Measurements from ENCODE around the gene TMEM213.
"Not testable (repeated sequence)": the region's sequence is repeated elsewhere in the genome, so short reads cannot be mapped to it uniquely, and the experiment has no call there.

The TMEM213 gene, protein sequence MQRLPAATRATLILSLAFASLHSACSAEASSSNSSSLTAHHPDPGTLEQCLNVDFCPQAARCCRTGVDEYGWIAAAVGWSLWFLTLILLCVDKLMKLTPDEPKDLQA

GRCh38 chr7:138797715-138798320, at the start of gene TMEM213, which contains the start of gene ATP6V0A4:
Gene TMEM213, plus strand, starts transcription at chr7:138797994. Its CDS starts 111 bp downstream, at chr7:138798105.
Gene ATP6V0A4, minus strand, starts transcription at chr7:138798196. Its CDS starts 26,949 bp downstream, at chr7:138771247.
- no peak for DNase-seq

DNA sequence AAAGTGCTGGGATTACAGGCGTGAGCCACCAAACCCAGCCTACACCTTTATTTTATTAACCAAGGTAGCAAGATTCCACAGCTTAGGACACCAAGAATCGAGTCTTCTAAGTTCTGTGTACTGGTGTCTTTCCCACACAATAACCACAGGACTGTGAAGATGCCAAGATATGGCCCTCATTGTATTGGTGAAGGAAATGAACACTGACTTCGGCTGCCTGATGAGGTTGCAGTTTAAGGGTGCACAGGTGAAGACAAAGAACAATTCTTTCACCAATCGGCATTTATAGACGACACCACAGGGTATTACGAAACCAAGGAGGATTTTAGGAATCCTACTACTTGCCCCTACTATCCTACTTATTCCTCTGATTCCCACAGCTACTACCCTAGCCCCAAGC, 49.1 kb upstream of the TMEM213 start:
- no peak for DNase-seq

DNA sequence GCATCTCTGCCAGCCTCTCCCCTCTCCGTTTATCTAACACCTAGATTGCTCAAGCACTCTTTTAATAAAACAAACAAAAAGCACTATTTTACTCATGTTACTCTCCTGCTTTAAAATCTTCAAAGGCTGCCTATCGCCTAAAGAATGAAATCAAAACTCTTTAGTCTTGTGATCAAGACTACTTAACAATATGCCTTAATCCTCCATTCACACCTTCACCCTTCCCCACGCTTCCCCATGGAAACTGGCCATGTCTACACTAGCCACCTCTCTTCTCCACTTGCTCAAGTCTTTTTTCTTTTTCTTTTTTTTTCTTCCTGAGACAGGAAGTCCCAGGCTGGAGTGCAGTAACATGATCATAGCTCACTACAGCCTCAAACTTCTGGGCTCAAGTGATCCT, 47.8 kb upstream of the TMEM213 start:
- no peak for DNase-seq

GRCh38 chr7:138750473-138750872, 47.3 kb upstream of the TMEM213 start:
- no peak for DNase-seq

DNA sequence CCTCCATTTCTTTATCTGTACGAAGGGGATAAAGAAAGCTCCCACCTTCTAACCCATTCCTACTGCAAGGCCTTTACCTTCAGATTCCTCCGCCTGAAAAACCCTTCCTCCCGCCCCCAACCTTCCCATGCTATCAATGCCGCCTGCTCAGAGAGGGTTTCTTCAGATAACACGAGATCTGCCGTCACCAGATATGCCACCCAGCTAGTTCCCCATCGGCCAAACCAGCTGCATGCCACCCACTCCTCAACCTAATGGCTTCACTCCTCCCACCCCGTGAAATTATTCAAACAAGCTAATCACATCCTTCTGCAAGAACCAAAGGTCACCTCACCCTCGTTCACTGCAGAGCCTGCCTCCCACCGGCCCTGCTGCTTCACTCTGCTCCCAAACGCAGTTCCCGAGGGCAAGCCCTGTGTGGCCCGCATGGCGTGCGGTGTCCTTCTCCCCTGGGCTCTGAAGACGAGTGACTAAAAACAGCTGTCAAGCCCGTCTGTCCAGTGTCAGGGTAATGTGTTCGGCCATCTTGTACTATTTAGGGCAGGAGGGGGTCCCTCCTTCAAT, 46.8 kb upstream of the TMEM213 start:
- DNase-seq = no peak

DNA sequence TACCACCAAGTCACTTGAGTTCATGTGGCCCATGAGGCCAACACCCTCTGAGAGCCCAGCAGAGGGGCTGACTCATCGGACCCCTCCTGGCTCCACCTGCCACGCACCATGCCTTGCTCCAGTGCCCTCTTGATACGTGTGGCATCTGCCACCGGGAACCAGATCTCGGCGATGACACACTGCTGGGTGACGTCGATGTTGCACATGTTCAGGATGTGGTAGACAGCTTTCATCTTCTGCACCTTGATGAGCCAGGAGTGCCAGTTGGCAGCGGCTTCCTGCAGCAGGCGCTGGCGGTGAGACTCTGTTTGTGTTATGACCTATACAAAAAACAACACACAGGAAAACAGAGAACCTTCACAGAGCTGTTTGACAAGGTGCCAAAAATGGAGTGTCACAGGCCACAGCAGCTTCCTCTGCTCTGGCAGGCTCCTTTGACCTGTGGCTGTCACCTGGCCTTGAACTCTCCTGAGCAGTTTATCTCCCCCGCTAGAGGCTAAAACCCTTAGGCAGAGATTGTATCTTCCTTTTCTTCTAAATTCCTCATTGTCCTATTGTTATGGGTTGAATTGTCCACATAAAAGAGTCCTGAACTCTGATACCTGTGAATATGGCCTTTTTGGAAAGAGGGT, 45.2 kb upstream of the TMEM213 start:
- DNase-seq = peak; percentile 58

GRCh38 chr7:138753150-138753518, 44.7 kb upstream of the TMEM213 start:
- DNase-seq = no peak

GRCh38 chr7:138753610-138754009, 44.2 kb upstream of the TMEM213 start:
- no peak for DNase-seq

DNA sequence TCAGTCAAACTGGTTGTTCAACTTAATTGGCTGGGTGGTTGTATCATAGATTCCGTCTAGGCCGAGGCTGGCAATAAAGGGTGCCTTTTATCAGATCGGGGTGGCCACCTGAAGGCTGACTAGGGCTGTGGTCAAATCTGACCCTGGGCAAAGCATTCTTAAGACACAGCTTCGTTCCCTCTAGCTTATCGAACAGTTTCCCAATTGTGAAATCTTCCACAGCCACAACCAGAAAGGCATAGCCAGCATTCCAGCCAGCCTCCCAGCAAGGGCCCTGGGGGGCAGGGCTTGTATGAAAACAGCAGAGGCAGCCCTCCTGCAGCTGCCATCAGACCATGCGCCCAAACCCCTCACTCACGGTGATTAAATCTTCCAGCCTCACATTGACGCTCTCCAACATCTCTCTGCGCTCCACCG, 42.5 kb upstream of the TMEM213 start:
- no peak for DNase-seq

DNA sequence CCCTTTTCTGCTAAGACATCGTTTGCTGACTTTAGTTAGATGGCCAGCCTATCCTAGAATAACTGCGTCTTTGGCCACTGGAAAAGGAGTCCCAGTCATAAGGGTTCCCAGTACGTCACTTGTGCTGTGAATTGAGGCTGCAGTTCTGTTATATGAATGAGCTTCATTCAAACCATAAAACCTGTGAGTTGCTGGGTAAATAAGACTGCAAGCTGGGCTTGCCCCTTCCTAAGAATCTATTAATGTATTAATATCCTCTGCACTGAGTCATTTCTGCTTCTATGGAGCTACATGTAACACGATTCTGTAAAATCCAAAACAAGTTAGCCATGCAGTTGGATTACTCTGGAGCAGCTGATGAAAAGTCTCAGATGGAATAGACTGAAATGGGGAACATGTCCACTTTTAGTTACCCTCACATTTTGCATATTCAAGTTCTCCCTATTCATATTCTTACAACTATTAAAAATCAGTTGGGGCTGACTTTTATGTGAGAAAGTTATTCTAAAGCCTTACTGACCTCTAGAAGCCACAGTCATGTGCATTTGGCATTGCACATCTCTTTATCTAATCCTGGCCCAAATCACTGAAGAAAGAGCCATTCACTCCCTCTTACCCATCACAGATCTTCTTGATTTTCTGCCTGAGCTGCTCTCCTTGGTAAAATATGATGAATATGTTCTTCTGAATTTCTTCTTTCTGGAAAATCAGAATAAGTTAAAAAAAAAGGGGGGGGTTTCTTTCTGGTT, 41.8 kb upstream of the TMEM213 start:
- DNase-seq = no peak

DNA sequence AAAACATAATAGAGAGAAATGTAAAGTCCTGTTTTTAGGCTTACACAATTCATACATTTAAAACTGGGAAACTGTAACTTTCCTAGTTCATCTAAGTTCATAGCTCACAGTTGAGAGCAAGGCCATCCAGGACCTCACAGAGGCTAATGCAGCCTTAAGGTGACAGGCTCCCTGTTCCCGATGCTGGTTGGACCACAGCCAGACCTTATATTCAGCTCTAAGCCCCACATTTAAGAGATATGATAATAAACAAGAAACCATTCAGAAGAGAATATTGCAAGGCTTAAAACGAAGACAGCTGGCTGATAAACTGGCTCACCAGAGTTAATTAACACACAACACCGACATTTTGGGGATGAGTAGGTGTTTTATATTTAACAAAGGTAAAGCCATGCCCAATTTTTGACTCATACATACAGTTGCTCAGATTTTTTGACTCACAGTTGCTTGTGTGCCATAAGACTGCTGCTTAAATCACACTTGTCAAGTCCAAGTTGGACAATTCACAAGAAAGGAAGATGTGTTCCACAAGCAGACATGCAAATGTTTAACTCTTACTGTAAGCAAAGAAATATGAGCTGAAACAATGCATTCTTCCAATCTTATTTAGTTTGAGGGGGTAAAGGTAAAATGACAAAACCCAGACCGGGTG, 41.1 kb upstream of the TMEM213 start:
- DNase-seq = no peak

DNA sequence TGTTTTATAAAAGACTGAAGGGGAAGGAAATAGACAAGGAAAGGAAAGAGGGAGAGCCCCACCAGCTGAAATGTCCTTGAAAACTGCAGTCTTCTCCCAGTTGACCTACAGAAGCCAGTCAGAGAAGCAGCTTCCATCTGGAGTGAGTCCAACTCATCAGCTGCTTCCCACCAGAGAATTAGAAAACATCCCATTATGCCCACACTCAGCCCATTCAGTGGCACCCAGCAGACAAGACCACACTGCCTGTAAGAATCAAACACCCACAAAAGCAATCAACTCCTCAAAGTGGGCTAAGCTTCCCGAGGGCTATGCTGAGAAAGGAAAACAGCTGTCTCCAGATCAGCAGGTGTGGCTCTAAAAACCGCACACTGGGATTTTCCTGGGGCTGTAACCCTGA, 29.6 kb upstream of the TMEM213 start:
- no peak for DNase-seq

- no peak for DNase-seq
These were observed 26.9 kb upstream of the TMEM213 start for GRCh38 chr7:138770904-138771303.

DNA sequence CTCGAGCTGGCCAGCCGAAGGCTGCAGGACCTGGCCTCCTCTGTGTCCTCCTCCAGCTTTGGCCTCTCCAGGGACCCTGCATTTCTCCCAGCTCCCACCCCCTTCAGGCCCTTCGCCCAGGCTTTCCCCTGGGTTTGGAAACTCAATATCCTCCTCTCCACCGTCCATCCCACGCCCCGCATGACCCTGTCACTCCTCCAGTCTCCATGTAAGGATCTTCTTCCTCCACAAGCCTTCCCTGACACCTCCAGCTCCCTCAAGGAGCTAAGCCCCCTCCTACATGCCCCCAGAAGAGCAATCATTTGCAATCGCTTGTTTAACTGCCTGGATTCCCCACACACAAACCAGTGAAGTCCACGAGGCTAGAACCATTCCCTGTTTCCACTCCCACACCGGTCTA, 24.6 kb upstream of the TMEM213 start:
- DNase-seq = no peak

DNA sequence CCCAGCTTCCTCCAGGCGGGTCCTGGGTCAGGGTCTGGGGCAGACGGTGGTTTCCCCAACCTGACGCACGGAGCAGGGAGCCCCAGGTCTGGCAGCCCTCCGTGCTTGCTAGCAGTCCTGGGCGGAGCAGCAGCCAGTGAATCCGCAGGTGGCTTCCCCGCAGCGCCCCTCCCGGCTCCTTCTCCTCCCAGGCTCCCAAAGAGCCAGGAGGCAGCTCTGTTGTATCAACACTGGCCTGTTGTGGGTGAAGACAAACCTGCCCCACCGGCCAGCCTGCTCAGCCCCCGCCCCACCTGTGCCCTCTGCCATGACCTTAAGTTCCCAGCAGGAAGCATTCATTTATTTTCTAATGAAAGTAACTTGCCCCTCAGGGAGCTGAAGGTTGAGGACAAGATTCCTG, 24.0 kb upstream of the TMEM213 start:
- no peak for DNase-seq

GRCh38 chr7:138776166-138776833, 21.5 kb upstream of the TMEM213 start:
- peak; percentile 40 for DNase-seq

- DNase-seq = no peak
These were observed 16.8 kb upstream of the TMEM213 start for GRCh38 chr7:138781004-138781403.

DNA sequence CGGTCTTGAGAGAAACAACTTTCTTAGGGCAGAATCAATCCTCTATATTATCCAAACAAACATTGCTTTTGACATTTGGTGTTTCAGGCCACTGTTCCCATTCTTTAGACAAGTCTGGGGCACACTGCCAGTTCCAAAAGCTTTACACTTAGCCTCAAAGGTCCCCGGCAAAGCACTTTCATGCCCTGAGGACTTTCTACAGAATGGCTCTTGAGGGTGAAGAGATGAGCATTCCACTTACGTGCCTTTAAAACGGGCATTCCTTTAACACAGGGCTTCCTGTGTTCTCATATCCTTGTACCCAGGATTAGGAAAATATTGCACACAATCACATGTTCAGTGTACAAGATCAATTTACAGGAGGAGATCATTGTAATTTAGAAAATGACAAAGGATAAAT, 13.1 kb upstream of the TMEM213 start:
- no peak for DNase-seq

DNA sequence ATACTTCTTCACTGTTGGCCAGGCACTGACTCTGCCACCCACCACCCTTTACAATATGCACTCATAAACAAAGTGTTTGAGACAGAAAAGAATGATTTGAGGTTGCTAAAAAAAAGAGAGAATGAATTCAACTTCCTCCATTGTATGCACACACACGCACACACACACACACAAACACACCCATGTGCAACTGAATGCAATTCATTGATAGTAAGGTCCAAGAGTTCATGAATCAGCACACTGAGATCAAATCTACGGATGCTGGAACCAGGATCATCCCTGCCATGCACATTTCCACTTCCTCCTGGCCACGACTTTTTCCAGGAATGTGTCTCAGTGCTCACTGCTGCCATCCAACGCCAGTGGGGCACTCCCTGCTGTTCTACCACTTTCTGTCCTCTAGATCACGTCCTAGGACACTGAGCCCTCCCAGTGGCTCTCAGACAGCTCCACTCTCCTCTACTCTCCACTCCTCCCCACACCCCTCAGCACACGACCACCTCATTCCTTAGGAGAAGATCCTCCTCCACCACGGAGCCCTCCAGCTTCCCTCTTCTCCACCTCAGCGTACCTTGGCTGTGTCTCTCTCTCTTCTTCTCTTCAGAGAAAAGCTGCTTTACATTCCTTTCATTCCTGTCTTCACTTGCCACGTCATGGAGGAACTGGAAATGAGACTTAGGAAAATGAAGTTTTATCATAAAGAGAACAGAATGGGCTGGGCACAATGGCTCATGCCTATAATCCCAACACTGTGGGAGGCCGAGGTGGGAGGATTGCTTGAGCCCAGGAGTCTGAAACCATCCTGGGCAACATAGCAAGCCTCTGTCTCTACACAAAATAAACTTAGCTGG, 12.0 kb upstream of the TMEM213 start:
- no peak for DNase-seq

DNA sequence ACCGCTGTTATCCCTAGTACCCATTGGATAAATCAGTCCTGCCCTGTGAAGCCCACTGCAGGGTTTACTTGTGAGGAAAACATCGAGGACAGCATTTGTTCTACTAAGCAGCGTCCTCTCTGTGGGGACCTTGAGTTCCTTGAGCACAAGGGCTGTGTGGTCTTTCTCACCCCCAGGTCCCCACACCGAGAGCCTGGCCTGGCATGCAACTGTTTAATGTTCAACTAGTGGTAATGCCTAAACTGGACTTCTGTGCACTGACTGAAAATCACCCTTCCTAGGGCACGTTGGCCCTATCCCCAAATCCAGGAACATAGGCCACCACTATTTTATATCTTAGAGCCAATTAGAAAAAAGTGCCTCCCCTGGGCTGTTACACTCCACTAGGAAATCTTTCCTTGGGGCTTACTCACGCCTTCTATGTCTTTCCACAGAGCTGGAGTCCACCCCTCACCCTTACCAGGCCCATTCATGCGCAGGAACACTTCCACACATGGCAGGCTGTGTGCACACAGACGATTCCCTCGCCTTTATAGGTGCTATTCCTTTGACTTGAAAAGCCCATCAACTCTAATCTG, 1.7 kb upstream of the TMEM213 start:
- no peak for DNase-seq

DNA sequence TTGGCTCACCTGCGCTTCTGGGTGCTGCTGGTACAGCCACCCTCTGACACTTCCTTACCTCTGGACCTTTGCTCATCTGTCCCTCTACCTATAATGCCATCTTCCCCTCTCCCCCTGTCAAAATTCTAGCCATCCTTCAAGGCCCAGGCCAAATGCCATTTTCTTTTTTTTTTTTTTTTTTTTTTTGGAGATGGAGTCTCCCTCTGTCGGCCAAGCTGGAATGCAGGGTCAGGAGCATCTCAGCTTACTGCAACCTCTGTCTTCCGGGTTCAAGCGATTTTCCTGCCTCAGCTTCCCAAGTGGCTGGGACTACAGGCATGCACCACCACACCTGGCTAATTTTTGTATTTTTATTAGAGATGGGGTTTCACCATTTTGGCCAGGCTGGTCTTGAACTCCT, 748 bp upstream of the TMEM213 start:
- not testable (repeated sequence) for DNase-seq

Data from COR-L47 (cell line).